ENCODE results near the gene MYO3B.

MYO3B gene

DNA sequence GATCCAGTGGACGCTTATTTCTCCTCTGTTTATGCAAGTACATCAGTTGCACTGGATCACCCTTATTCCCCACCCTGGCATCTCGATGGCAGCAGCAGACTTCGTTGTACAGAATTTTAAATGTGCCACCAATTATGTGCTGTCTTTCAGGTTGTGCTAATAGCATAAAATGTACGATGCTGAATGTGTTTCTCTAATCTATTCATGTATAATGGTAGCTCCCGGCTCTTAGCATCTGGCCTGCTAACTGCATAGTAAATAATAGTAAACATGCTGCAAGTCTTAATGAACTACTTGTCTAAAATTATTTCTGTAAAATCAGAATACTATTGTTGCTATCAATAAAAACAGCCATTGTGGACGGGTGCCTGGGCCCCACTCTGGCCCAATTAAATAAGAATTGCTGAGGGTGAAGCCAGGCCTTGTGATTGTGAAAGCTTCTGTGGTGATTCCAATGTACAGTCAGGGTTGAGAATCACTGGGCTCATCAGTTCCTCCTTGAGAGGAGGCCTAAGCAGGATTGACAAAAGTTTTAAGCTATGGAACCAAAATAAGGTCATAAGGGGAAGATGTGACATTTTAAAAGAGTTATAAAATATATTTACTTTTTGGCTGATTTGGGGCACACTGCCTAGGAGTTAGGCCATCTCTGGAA lies 14.4 kb upstream of the MYO3B start:
- H3K9ac ChIP-seq (ENCODE audit: low read depth, low read length): no peak overlapping the region

DNA sequence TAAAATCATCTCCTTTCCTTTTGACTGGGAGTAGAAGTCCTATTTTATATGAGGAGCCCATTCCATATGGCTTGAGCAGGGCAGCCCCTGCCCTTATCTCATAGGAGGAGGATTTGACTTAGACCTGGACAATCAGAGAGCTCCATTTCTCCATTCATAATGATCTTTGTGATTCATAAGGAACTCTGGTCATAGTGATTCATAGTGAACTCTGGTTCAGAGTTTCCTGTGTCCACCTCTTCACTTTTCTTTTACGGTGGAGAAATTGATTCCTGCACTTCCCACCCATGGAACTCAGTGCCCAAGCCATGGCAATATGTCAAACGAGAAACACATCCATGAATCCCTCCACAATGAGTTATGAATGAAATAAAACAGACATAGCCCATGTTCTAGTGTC lies 12.8 kb upstream of the MYO3B start:
- H3K4me3 ChIP-seq (ENCODE audit: low read length): no peak overlapping the region
- H3K36me3 ChIP-seq (ENCODE audit: insufficient read depth, low read depth, low read length): no peaks in the 10 kb centered on the region
- H3K27ac ChIP-seq (ENCODE audit: low read length): no peak overlapping the region
- H3K9me3 ChIP-seq (ENCODE audit: insufficient read depth, low read depth, low read length): no peaks in the 10 kb centered on the region; the same call in 1 of the 2 replicates
- H3K9ac ChIP-seq (ENCODE audit: low read depth, low read length): no peak overlapping the region
- 0 out of 2 replicates have a peak, but pooled peaks cover 2% of the 10 kb centered on the region for H3K4me1 ChIP-seq (ENCODE audit: insufficient read depth, low read length)
- H3K27me3 ChIP-seq (ENCODE audit: insufficient read depth, low read length): no peaks in the 10 kb centered on the region

More for the DNA sequence above, 14.4 kb upstream of the MYO3B start:
- Histone ChIP-seq H3K9me3 (ENCODE audit: insufficient read depth, low read depth, low read length) (no peaks in the 10 kb centered on the region; the same call in 1 of the 2 replicates), H3K27ac (ENCODE audit: low read length) (no peak overlapping the region), H3K4me1 (ENCODE audit: insufficient read depth, low read length) (no peaks in the 10 kb centered on the region), H3K36me3 (ENCODE audit: insufficient read depth, low read depth, low read length) (no peaks in the 10 kb centered on the region), H3K4me3 (ENCODE audit: low read length) (no peak overlapping the region), H3K27me3 (ENCODE audit: insufficient read depth, low read length) (no peaks in the 10 kb centered on the region)

DNA sequence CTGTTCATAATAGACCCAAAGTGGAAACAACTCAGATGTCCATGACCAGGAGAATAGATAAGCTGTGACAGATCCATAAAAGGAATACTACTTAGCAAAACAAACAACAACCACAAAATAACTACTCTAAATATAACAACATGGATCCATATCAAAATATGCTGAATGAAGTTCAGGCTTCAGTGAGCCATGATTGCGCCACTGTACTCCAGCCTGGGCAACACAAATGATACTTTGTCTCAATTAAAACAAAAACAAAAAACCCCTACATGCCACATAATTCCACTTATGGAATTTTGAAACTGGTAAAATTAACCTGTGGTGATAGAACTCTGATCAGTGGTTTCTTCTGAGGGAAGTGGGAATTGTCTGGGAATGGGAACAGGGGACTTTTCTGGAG lies 11.2 kb upstream of the MYO3B start:
- Histone ChIP-seq H3K27me3 (ENCODE audit: insufficient read depth, low read length) (no peaks in the 10 kb centered on the region), H3K4me3 (ENCODE audit: low read length) (no peak overlapping the region), H3K4me1 (ENCODE audit: insufficient read depth, low read length) (peaks cover 8% of the 10 kb centered on the region; the same call in 1 of the 2 replicates), H3K9me3 (ENCODE audit: insufficient read depth, low read depth, low read length) (no peaks in the 10 kb centered on the region), H3K27ac (ENCODE audit: low read length) (no peak overlapping the region), H3K9ac (ENCODE audit: low read depth, low read length) (no peak overlapping the region), H3K36me3 (ENCODE audit: insufficient read depth, low read depth, low read length) (no peaks in the 10 kb centered on the region)

DNA sequence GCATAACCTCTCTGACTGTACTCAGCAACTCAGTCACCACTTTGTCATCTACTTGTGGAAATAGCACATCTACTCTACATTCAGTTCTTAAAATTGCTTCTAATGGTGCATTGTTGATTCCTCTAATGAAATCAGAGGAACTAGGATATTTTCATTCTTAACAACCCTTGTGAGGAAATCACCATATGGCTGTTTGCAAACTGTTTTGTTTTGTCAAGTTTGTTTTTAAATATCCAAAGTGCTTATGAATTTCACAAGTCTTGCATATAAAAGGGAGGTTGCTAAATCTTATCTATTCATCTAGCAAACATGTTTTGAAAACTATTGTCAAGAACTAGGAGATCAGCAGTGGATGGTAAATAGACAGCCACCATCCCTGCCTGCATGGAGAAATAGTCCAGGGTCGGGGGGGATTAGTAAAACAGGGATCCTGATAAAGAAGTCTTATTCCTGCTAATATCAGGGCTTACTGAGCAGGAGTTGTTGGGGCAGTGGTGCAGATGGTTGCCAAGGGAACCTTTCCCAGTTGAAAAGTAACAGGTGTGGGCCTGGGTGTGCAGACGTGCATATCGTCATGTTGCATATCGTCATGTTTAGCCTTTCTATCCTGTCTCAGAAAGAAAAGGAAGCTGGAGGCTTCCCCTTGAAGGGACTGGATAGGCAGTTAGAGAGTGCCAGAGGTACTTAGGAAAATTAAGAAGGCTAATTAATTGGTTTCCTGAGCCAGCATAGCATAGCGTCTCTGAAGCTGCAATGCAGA lies 7.5 kb upstream of the MYO3B start:
- H3K27me3 ChIP-seq (ENCODE audit: insufficient read depth, low read length): no peaks in the 10 kb centered on the region

DNA sequence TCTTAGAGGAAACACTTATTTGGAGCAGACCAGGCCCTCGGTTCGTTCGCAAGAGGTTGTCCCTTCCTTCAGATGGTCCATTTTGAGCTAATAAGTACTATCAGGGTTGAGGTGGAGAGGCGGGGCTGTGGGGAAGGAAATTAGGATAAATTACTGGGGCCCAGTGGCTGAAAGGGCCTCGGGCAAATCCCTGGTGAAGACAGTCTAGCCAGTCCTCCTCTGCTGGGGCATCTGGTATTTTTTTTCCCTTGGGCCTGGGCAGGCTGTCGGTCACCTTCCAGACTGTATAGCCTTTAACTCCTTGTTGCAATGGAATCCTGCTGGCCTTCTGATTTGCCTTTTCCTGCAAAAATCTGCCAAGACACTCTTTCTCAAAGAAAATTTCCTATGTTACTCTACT lies 1.7 kb upstream of the MYO3B start:
- H3K36me3 ChIP-seq (ENCODE audit: insufficient read depth, low read depth, low read length): no peaks in the 10 kb centered on the region
- peaks cover 9% of the 10 kb centered on the region; the same call in 1 of the 2 replicates for H3K4me1 ChIP-seq (ENCODE audit: insufficient read depth, low read length)

More for the DNA sequence above, 7.5 kb upstream of the MYO3B start:
- no peaks in the 10 kb centered on the region for H3K36me3 ChIP-seq (ENCODE audit: insufficient read depth, low read depth, low read length)
- peak overlapping the region; percentile 27 for H3K27ac ChIP-seq (ENCODE audit: low read length)
- no peaks in the 10 kb centered on the region for H3K9me3 ChIP-seq (ENCODE audit: insufficient read depth, low read depth, low read length)
- H3K4me1 ChIP-seq (ENCODE audit: insufficient read depth, low read length): peaks cover 8% of the 10 kb centered on the region; the same call in 1 of the 2 replicates
- no peak overlapping the region for H3K4me3 ChIP-seq (ENCODE audit: low read length)
- no peak overlapping the region for H3K9ac ChIP-seq (ENCODE audit: low read depth, low read length)

DNA sequence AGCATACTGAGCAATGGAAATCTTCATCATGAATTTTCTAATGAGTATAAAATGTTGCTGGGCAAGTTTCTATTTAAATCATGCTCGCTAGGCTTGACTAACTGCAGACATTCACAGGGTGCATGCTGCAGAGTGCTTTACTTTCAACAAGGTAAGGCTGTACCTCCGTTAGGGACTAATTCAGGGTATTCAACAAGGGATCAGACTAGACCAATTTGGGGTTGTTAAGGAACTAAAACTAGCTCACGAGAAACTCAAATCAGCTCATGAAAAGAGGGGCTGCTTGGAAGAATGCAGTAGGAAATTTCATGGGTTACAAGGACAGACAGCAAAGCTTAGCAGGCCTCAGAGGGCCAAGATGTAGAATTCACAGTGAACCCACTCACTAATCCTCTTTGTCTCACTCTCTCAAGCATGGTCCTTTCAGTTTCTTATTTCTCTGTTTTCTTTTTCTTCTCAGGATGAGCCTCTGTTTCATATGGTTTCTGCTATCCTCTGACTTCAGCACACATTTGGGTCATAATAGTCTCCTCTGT lies 2.2 kb downstream of the MYO3B start:
- no peak overlapping the region for H3K4me3 ChIP-seq (ENCODE audit: low read length)
- peaks cover 9% of the 10 kb centered on the region; the same call in 1 of the 2 replicates for H3K4me1 ChIP-seq (ENCODE audit: insufficient read depth, low read length)
- 0 out of 2 replicates have a peak overlapping the region, but pooled peaks have one; percentile 40 for H3K9ac ChIP-seq (ENCODE audit: low read depth, low read length)
- no peak overlapping the region for H3K27ac ChIP-seq (ENCODE audit: low read length)
- H3K36me3 ChIP-seq (ENCODE audit: insufficient read depth, low read depth, low read length): no peaks in the 10 kb centered on the region
- peaks cover 8% of the 10 kb centered on the region for H3K9me3 ChIP-seq (ENCODE audit: insufficient read depth, low read depth, low read length)
- H3K27me3 ChIP-seq (ENCODE audit: insufficient read depth, low read length): no peaks in the 10 kb centered on the region

More for the DNA sequence above, 1.7 kb upstream of the MYO3B start:
- Histone ChIP-seq H3K9ac (ENCODE audit: low read depth, low read length) (no peak overlapping the region), H3K27ac (ENCODE audit: low read length) (no peak overlapping the region), H3K27me3 (ENCODE audit: insufficient read depth, low read length) (no peaks in the 10 kb centered on the region), H3K4me3 (ENCODE audit: low read length) (no peak overlapping the region), H3K9me3 (ENCODE audit: insufficient read depth, low read depth, low read length) (no peaks in the 10 kb centered on the region)

DNA sequence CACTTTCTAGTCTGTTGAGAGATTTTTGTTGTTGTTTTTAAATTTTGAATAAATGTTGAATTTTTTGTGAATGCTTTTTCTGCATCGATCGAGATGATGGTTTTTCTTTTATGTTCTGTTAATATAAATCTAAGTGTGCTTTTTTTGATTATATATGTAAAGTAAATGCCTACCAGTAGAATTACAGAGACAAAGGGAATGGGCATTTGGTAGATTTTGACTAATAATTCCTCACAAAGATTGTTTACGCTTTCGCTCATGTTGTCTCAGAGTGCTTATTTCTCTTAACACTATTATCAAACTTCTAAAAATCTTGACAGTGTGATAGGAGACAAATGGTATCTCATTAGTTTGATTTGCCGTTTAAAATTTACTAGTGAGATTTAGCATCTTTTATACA lies 3.7 kb downstream of the MYO3B start:
- H3K36me3 ChIP-seq (ENCODE audit: insufficient read depth, low read depth, low read length): no peaks in the 10 kb centered on the region
- no peak overlapping the region for H3K4me3 ChIP-seq (ENCODE audit: low read length)
- H3K27ac ChIP-seq (ENCODE audit: low read length): no peak overlapping the region
- H3K27me3 ChIP-seq (ENCODE audit: insufficient read depth, low read length): no peaks in the 10 kb centered on the region
- peaks cover 18% of the 10 kb centered on the region for H3K9me3 ChIP-seq (ENCODE audit: insufficient read depth, low read depth, low read length)
- H3K9ac ChIP-seq (ENCODE audit: low read depth, low read length): no peak overlapping the region
- peaks cover 9% of the 10 kb centered on the region; the same call in 1 of the 2 replicates for H3K4me1 ChIP-seq (ENCODE audit: insufficient read depth, low read length)

DNA sequence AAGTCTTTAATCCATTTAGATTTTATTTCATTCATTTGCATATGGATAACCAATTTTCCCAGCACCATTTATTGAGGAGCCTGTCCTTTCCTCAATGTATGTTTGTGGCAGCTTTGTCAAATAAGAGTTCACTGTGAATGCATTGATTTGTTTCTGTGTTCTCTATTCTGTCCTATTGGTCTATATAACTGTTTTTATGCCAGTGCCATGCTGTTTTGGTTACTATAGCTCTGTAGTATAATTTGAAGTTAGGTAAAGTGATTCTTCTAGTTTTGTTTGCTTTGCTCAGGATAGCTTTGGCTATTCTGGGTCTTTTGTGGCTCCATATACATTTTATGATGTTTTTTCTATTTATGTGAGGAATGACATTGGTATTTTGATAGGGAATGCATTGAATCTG lies 7.4 kb downstream of the MYO3B start:
- no peaks in the 10 kb centered on the region for H3K36me3 ChIP-seq (ENCODE audit: insufficient read depth, low read depth, low read length)
- peaks cover 19% of the 10 kb centered on the region for H3K9me3 ChIP-seq (ENCODE audit: insufficient read depth, low read depth, low read length)
- H3K27ac ChIP-seq (ENCODE audit: low read length): no peak overlapping the region
- H3K4me3 ChIP-seq (ENCODE audit: low read length): no peak overlapping the region
- peaks cover 5% of the 10 kb centered on the region; the same call in 1 of the 2 replicates for H3K4me1 ChIP-seq (ENCODE audit: insufficient read depth, low read length)
- no peaks in the 10 kb centered on the region for H3K27me3 ChIP-seq (ENCODE audit: insufficient read depth, low read length)
- no peak overlapping the region for H3K9ac ChIP-seq (ENCODE audit: low read depth, low read length)

DNA sequence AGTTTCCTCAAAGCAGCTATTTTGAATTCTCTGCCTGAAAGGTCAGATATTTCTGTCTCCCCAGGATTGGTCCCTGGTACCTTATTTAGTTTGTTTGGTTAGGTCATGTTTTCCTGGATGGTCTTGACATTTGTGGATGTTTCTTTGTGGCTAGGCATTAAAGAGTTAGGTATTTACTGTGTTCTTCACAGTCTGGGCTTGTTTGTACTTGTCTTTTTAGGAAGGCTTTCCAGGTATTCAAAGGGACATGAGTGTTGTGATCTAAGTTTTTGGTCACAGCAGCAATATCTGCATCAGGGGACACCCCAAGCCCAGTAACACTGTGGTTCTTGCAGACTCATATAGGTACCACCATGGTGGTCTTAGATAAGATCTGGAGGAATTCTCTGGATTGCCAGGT lies 11.8 kb downstream of the MYO3B start:
- Histone ChIP-seq H3K4me1 (ENCODE audit: insufficient read depth, low read length) (no peaks in the 10 kb centered on the region), H3K9me3 (ENCODE audit: insufficient read depth, low read depth, low read length) (peaks cover 14% of the 10 kb centered on the region), H3K9ac (ENCODE audit: low read depth, low read length) (no peak overlapping the region), H3K4me3 (ENCODE audit: low read length) (no peak overlapping the region), H3K27me3 (ENCODE audit: insufficient read depth, low read length) (no peaks in the 10 kb centered on the region), H3K36me3 (ENCODE audit: insufficient read depth, low read depth, low read length) (no peaks in the 10 kb centered on the region), H3K27ac (ENCODE audit: low read length) (no peak overlapping the region)

DNA sequence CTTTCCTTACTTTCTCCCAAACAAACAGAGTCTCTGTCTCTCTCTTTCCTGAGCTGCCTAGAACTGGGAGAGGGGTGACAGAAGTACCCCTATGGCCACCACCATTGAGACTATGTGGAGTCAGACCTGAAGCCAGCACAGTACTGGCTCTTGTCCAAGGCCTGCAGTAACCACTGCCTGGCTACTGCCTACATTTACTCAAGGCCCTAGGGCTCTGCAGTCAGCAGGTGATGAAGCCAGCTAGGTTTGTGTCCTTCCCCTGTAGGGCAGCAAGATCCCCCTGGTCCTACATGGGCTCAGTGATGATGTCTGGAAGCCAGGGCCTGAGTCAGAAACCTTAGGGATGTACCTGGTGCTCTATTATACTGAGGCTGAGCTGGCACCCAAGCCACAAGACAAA lies 12.2 kb downstream of the MYO3B start:
- Histone ChIP-seq H3K36me3 (ENCODE audit: insufficient read depth, low read depth, low read length) (no peaks in the 10 kb centered on the region), H3K9me3 (ENCODE audit: insufficient read depth, low read depth, low read length) (peaks cover 10% of the 10 kb centered on the region), H3K4me3 (ENCODE audit: low read length) (no peak overlapping the region)

DNA sequence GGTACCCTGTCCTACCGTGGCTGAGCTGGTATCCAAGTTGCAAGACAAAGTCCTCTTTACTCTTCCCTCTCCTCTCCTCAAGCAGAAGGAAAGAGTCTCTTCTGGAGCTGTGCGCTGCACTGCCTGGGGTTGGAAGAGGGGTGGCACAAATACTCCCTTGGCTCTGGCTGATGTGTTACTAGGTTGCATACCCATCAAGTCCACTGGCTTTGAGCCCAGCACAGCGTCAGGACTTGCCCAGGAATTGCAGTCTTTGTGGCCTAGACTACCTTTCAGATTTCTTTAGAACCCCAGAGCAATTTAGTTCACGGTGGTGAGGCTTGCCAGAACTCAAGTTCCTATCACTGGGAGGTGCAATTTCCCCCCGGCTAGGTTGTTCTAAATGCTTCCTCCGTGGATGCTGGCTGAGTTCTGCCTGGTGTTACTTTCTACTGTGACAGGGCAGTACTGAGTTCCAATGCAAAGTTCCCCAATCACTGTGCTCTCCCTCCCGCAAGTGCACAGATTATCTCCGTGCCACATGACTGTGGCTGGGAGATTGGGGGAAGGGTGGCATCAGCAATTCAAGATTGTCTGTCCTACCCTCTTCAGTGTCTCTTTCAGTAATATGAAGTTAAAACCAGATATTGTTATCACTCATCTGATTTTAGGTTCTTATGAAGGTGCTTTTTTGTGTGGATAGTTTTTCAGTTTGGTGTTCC lies 13.4 kb downstream of the MYO3B start:
- no peak overlapping the region for H3K27ac ChIP-seq (ENCODE audit: low read length)
- no peaks in the 10 kb centered on the region for H3K27me3 ChIP-seq (ENCODE audit: insufficient read depth, low read length)
- no peaks in the 10 kb centered on the region for H3K4me1 ChIP-seq (ENCODE audit: insufficient read depth, low read length)
- H3K4me3 ChIP-seq (ENCODE audit: low read length): no peak overlapping the region
- no peaks in the 10 kb centered on the region for H3K36me3 ChIP-seq (ENCODE audit: insufficient read depth, low read depth, low read length)
- H3K9me3 ChIP-seq (ENCODE audit: insufficient read depth, low read depth, low read length): 0 out of 2 replicates have a peak, but pooled peaks cover 3% of the 10 kb centered on the region
- no peak overlapping the region for H3K9ac ChIP-seq (ENCODE audit: low read depth, low read length)

More for the DNA sequence above, 12.2 kb downstream of the MYO3B start:
- Histone ChIP-seq H3K9ac (ENCODE audit: low read depth, low read length) (no peak overlapping the region), H3K27ac (ENCODE audit: low read length) (no peak overlapping the region), H3K27me3 (ENCODE audit: insufficient read depth, low read length) (no peaks in the 10 kb centered on the region), H3K4me1 (ENCODE audit: insufficient read depth, low read length) (no peaks in the 10 kb centered on the region)
